ENCODE data around the gene AVP.
A peak's percentile ranks its signal among the peaks of the same experiment; 100 is the strongest.

Gene AVP

GRCh38 chr20:3047486-3048419, 36.8 kb downstream of the AVP start:
- DNase-seq: no peak

DNA sequence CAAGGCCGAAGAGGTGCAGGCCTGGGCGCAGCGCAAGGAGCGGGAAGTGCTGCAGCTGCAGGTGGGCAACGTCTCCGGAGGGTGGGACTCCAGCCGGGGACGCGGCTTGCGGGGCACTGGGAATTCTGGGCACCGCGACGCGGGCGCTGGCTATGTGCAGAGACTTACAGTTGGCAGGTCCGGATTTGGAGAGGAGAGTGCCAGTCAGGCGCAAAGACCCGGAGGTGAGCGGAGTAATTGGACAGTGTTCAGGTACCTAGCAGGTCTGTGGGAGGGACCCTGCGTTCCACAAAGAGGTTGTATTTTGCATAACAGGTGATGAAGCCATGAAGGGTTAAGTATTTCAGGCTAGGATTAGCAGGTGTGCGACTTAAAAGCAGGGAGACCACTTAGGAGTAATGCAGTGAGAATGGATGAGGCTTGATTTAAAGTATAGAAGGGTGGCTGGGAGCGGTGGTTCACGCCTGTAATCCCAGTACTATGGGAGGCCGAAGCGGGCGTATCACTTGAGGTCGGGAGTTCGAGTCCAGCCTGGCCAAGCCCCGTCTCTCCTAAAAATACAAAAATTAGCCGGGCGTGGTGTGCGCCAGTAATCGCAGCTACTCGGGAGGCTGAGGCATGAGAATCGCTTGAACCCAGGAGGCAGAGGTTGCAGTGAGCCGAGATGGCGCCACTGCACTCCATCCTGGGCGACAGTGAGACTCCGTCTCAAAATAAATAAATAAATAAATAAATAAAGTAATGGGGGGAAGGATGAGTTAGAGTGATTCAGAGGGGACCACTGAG, 37.7 kb downstream of the AVP start:
- peak; percentile 81 for DNase-seq

GRCh38 chr20:3045816-3046676, 38.5 kb downstream of the AVP start, which contains the start of gene MRPS26:
Gene MRPS26 (plus strand): TSS chr20:3046052. CDS start chr20:3046069, 17 bp downstream.
- DNase-seq: peak; percentile 89

DNA sequence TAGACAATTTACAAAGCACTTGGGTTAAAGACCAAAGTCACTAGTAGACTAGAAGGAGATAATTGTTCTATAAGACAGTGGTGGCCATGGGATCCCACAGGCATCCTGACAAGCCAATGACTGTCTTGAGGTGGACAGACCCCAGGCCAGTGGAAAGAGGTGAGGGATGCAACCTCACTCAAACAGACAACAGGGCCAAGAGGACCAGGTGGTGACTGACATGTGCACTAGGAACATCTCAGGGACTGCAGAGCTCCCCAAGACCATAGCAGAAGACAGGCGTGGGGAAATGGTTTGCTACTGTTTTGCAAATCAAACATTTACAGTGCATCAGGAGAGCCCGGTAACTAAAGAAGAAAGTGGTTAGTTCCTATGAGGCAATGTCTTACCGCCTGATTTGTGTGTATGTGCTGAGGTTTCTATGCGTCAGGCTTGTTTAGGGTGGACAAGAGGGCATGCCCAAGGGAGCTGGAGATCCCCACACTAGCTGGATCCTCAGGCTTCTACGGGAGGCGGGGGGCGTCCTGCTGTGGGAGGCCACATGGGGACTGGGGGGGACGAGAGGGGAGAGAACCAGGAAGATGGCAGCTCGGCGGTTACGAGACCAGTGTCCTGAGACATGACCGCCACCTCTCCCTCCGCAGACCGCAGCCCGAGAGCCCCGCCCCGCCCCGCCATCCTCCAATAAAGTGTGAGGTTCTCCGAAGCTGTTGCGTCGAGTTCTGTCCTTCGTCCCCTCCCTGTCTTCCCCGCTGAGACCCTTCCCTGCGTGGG, 39.3 kb downstream of the AVP start:
- no peak for DNase-seq

DNA sequence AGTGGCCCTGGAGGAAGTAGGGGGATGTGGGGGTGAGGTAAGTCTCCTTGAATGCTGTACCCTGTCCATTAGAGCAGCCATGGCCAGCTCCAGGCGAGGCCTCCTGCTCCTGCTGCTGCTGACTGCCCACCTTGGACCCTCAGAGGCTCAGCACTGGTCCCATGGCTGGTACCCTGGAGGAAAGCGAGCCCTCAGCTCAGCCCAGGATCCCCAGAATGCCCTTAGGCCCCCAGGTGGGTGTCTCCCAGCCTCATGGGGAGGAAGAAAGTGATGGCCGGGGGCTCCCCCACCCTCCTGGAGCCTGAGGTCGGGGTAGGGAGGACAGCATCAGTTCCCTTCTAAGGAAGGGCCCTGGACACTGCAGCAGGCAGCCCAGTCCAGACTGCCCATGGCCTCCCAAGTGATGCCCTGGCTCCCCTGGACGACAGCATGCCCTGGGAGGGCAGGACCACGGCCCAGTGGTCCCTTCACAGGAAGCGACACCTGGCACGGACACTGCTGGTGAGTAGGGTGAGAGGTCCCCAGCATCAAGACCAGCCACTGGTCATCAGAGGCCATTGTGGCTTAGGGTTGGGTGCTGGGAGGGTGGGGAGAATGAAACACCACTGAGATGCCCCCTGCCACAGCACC, 40.1 kb downstream of the AVP start:
- no peak for DNase-seq

DNA sequence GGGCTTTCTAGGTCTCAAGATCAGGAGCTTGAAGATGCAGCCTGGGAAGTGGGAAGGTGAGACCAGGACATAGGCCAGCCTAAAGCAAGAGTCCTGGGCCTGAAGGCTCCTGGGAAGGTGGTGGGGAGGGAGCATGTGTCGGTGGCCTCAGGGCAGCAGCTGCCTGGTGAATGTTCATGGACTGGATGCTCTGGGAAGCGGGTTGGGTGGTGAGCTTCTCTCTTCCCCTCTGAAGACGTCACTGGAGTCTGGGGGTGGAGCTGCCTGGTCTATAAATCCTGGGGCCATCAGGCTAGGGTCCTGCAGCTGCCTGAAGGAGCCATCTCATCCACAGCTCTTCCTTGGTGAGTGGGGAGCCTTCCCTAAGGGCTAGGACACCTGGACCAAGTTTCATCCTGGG, 41.2 kb downstream of the AVP start, which contains the start of gene GNRH2:
GNRH2 (plus strand) TSS at position 301 of the 400 bp plus-strand sequence. CDS start 793 bp downstream, outside the sequence.
- no peak for DNase-seq

GRCh38 chr20:3042625-3043024, 41.9 kb downstream of the AVP start:
- no peak for DNase-seq

- no peak for DNase-seq
Observed at GRCh38 chr20:3041854-3042409, 42.6 kb downstream of the AVP start.

- DNase-seq: no peak
Observed at GRCh38 chr20:3040086-3040485, 44.4 kb downstream of the AVP start.

- no peak for DNase-seq
Observed at GRCh38 chr20:3039426-3039825, 45.1 kb downstream of the AVP start.

DNA sequence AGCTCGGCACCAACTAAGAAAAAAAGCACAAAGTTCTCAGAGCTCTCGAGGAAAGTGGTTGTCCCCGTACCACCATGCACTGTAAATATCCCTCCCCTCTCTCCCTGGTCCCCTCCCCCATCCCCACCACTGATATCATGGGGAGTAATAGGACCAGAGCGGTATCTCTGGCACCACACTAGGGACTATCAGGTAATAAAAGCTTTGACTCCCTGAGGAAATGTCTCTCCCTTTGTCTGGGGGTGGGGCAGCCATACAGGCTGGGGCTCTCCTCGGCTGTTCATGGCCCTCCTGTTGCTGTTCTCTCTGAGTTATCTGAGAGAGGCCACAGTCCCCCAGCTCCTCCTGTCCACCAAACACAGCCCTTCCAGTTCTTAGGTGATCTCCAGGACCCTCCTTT, 46.1 kb downstream of the AVP start:
- DNase-seq: no peak

GRCh38 chr20:3037654-3038053, 46.9 kb downstream of the AVP start:
- no peak for DNase-seq

DNA sequence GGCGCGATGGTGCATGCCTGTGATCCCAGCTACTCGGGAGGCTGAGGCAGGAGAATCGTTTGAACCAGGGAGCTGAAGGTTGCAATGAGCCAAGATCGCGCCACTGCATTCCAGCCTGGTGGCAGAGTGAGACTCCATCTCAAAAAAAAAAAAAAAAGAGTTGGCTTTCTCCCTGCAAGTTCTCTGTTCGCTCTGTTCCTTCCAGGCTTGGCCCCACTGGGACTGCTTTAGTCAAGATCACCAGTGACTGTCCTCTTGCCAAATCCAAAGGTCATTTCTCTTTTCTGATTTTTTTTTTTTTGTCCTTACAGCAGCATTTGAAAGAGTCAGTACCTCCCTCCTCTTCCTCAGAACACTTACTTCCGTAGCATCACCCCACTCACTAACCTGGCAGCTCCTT, 51.9 kb downstream of the AVP start:
- no peak for DNase-seq
